H9 (cell line): ENCODE results near the gene SYT9. TPM values are rescaled to one million over a fixed set of nuclear protein-coding genes. Genes with fewer than 3 reads are reported as not detected.

Source experiments
- DNase-seq: peaks from one replicate; pipeline ENCODE4 v3.0.0-alpha.2; 2017
- H2AFZ ChIP-seq: one replicate; pipeline ENCODE4 v1.6.1; 2013; ENCODE audit warnings: mild to moderate bottlenecking, low read length, control low read depth, moderate library complexity
- H2AK5ac ChIP-seq: 2 replicates; pipeline ENCODE4 v1.6.1; 2013; ENCODE audit warnings: low read length, control low read depth, mixed read lengths; ENCODE audit not compliant: insufficient read length
- H2BK120ac ChIP-seq: one replicate; pipeline ENCODE4 v1.6.1; 2013; ENCODE audit warnings: low read depth, mild to moderate bottlenecking, low read length, control low read depth, inconsistent platforms; ENCODE audit not compliant: poor library complexity, severe bottlenecking
- H2BK12ac ChIP-seq: 2 replicates; pipeline ENCODE4 v1.6.1; 2013; ENCODE audit warnings: low read length, control low read depth, mixed read lengths, low read depth; ENCODE audit not compliant: insufficient read length
- H2BK15ac ChIP-seq: 2 replicates; pipeline ENCODE4 v1.6.1; 2013; ENCODE audit warnings: low read depth, low read length, control low read depth
- H2BK20ac ChIP-seq: one replicate; pipeline ENCODE4 v1.6.1; 2013; ENCODE audit warnings: low read depth, mild to moderate bottlenecking, low read length, control low read depth, inconsistent platforms; ENCODE audit not compliant: poor library complexity, severe bottlenecking
- H2BK5ac ChIP-seq: 2 replicates; pipeline ENCODE4 v1.6.1; 2013; ENCODE audit warnings: low read length, control low read depth, mixed read lengths; ENCODE audit not compliant: insufficient read length
- H3K14ac ChIP-seq: 2 replicates; pipeline ENCODE4 v1.6.1; 2013; ENCODE audit warnings: low read length, control low read depth; ENCODE audit not compliant: insufficient read depth
- H3K18ac ChIP-seq: 2 replicates; pipeline ENCODE4 v1.6.1; 2013; ENCODE audit warnings: low read depth, mild to moderate bottlenecking, mixed read lengths, low read length, control low read depth; ENCODE audit not compliant: insufficient read length
- H3K23ac ChIP-seq: 2 replicates; pipeline ENCODE4 v1.6.1; 2013; ENCODE audit warnings: low read length, control low read depth, mixed read lengths, low read depth; ENCODE audit not compliant: insufficient read length
- H3K23me2 ChIP-seq: 2 replicates; pipeline ENCODE4 v1.6.1; 2013; ENCODE audit warnings: low read depth, mild to moderate bottlenecking, mixed read lengths, low read length, control low read depth; ENCODE audit not compliant: insufficient read length, poor library complexity, severe bottlenecking
- H3K27ac ChIP-seq: 2 replicates; pipeline ENCODE4 v1.5.1; 2013; ENCODE audit warnings: low read length, control low read depth, mixed read lengths, low read depth; ENCODE audit not compliant: insufficient read length
- H3K27me3 ChIP-seq: 2 replicates; pipeline ENCODE4 v1.6.1; 2013; ENCODE audit warnings: low read length, control low read depth, inconsistent platforms; ENCODE audit not compliant: insufficient read depth
- H3K4ac ChIP-seq: 2 replicates; pipeline ENCODE4 v1.6.1; 2013; ENCODE audit warnings: low read depth, mild to moderate bottlenecking, control low read depth, inconsistent platforms, low read length, moderate library complexity
- H3K4me1 ChIP-seq: 2 replicates; pipeline ENCODE4 v1.6.1; 2013; ENCODE audit warnings: low read length, control low read depth, inconsistent platforms; ENCODE audit not compliant: insufficient read depth
- H3K4me2 ChIP-seq: 2 replicates; pipeline ENCODE4 v1.6.1; 2013; ENCODE audit warnings: low read length, control low read depth, mixed read lengths; ENCODE audit not compliant: insufficient read length, insufficient read depth
- H3K56ac ChIP-seq: 2 replicates; pipeline ENCODE4 v1.6.1; 2013; ENCODE audit warnings: low read depth, mild to moderate bottlenecking, mixed read lengths, low read length, control low read depth; ENCODE audit not compliant: insufficient read length
- H3K79me1 ChIP-seq: 2 replicates; pipeline ENCODE4 v1.6.1; 2013; ENCODE audit warnings: low read depth, mild to moderate bottlenecking, moderate library complexity, low read length, control low read depth, inconsistent platforms; ENCODE audit not compliant: insufficient read depth, poor library complexity, severe bottlenecking
- H3K79me2 ChIP-seq: 2 replicates; pipeline ENCODE4 v1.6.1; 2013; ENCODE audit warnings: low read length, control low read depth, inconsistent platforms; ENCODE audit not compliant: insufficient read depth
- H3K9ac ChIP-seq: 2 replicates; pipeline ENCODE4 v1.6.1; 2013; ENCODE audit warnings: low read length, control low read depth, mixed read lengths; ENCODE audit not compliant: insufficient read length; ENCODE audit errors: extremely low read depth
- H3K9me3 ChIP-seq: one replicate; pipeline ENCODE4 v1.6.1; 2013; ENCODE audit warnings: low read depth, low read length, inconsistent platforms; ENCODE audit not compliant: control insufficient read depth
- H3T11ph ChIP-seq: one replicate; pipeline ENCODE4 v1.6.1; 2013; ENCODE audit warnings: mild to moderate bottlenecking, low read length, control low read depth, inconsistent platforms
- H4K20me1 ChIP-seq: one replicate; pipeline ENCODE4 v1.6.1; 2013; ENCODE audit not compliant: control insufficient read depth, insufficient read length, insufficient read depth
- H4K5ac ChIP-seq: 2 replicates; pipeline ENCODE4 v1.6.1; 2013; ENCODE audit warnings: low read depth, mild to moderate bottlenecking, mixed read lengths, low read length, control low read depth; ENCODE audit not compliant: insufficient read length
- H4K8ac ChIP-seq: replicated peaks from 2 replicates; pipeline ENCODE4 v1.6.1; 2013; ENCODE audit warnings: low read length, control low read depth, mixed read lengths, low read depth; ENCODE audit not compliant: insufficient read length
- H4K91ac ChIP-seq: 2 replicates; pipeline ENCODE4 v1.6.1; 2013; ENCODE audit warnings: low read depth, mild to moderate bottlenecking, moderate library complexity, mixed read lengths, low read length, control low read depth; ENCODE audit not compliant: insufficient read length
- H3K27ac Mint-ChIP-seq, 3 experiments: 2 replicates in 2 of 3; 3 replicates in 1 of 3; pipeline ENCODE4 v1.8.0; 2020 to 2021; ENCODE audit warnings: mixed read lengths in 3 of 3, mild to moderate bottlenecking in 1 of 3, moderate library complexity in 1 of 3
- H3K27me3 Mint-ChIP-seq: 2 replicates; pipeline ENCODE4 v1.8.0; 2021; ENCODE audit warnings: low read depth, mild to moderate bottlenecking, moderate library complexity, mixed read lengths
- H3K36me3 Mint-ChIP-seq, 3 experiments: 2 replicates in 2 of 3; 3 replicates in 1 of 3; pipeline ENCODE4 v1.8.0; 2020 to 2021; ENCODE audit warnings: low read depth in 3 of 3, mixed read lengths in 3 of 3; ENCODE audit not compliant: insufficient read depth in 1 of 3
- H3K4me1 Mint-ChIP-seq, 2 experiments: 2 replicates each; pipeline ENCODE4 v1.8.0; 2020; ENCODE audit warnings: mixed read lengths in 2 of 2
- H3K4me3 Mint-ChIP-seq, 2 experiments: 2 replicates in 1 of 2; 3 replicates in 1 of 2; pipeline ENCODE4 v1.8.0; 2020 to 2021; ENCODE audit warnings: mild to moderate bottlenecking in 2 of 2, mixed read lengths in 2 of 2, moderate library complexity in 1 of 2
- H3K9me3 Mint-ChIP-seq, 2 experiments: 2 replicates in 1 of 2; 3 replicates in 1 of 2; pipeline ENCODE4 v1.8.0; 2020; ENCODE audit warnings: mild to moderate bottlenecking in 2 of 2, mixed read lengths in 2 of 2, moderate library complexity in 1 of 2
- WGBS: extraction: QIAGEN DNeasy Blood & Tissue Kit; methylation state at CpG from one replicate; pipeline ENCODE4 v1.1.7; 2013; ENCODE audit warnings: missing lambda C conversion rate, low lambda C conversion rate, mixed read lengths; ENCODE audit not compliant: insufficient read length; ENCODE audit errors: extremely low coverage; 5-methylcytosine and 5-hydroxymethylcytosine counted together
- total RNA-seq: library from RNA; stranded (reverse); gene quantifications from 2 replicates; pipeline ENCODE4 v1.2.1, GENCODE V29; 2021
- TF ChIP-seq, protein P1 (sequence below): fragments of 200-600 bp; sonication (generic); conservative IDR thresholded peaks from 3 replicates; pipeline ENCODE4 v1.8.0; 2021; ENCODE audit warnings: antibody characterized with exemption, mild to moderate bottlenecking

The SYT9 gene
- total RNA-seq, 1 experiment from 2014 or later = 0.63 TPM

DNA sequence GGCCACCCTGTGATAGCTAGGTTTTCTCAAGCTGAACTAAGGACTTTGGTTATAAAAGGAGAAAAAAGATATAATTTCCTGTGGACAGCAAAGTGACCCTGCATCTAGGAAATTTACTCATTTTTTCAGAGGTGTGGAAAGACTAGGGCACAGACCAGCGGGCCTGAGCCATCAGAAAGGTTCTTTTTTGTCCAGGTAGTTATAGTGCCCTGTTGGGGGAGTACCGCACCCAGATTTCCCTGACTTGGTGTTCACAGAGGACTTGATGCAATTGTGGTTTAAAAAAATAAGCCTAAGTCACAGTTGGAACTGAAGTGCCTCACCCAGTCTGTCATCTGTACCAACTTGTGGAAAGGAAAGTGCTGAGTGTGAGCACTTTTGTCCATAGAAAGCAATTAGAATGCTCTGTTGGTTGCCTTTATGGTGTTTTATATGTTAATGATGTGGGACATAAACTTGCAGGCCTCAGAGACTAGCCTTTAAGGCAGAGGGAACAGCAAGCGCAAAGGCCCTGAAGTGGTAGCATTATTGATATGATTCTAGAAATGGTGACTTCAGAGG is 3.1 kb downstream of the SYT9 start:
- Mint-ChIP-seq H3K27me3 (peaks cover 60% of the 10 kb centered on the region), H3K4me3 (no peak overlapping the region)
- no peak overlapping the region for H3K4ac ChIP-seq

More for the DNA sequence above, 3.1 kb downstream of the SYT9 start:
- Histone ChIP-seq H3K14ac (no peak overlapping the region), H4K20me1 (no peaks in the 10 kb centered on the region), H3K27me3 (peaks cover 10% of the 10 kb centered on the region; the same call in 1 of the 2 replicates), H3K27ac (no peak overlapping the region), H4K8ac (no peak overlapping the region), H3K9ac (peak overlapping the region; percentile 23), H3K79me1 (no peaks in the 10 kb centered on the region), H4K91ac (no peak overlapping the region), H2AFZ (no peak overlapping the region), H2BK12ac (no peak overlapping the region), H3K79me2 (no peaks in the 10 kb centered on the region), H3K18ac (no peak overlapping the region), H2AK5ac (no peak overlapping the region), H3T11ph (no peak overlapping the region), H4K5ac (no peak overlapping the region), H3K23ac (no peak overlapping the region), H3K56ac (no peak overlapping the region), H2BK20ac (no peak overlapping the region), H2BK120ac (no peak overlapping the region), H3K4me2 (no peak overlapping the region), H3K9me3 (no peaks in the 10 kb centered on the region), H3K23me2 (peaks cover 10% of the 10 kb centered on the region), H3K4me1 (peaks cover 4% of the 10 kb centered on the region; the same call in 1 of the 2 replicates), H2BK5ac (no peak overlapping the region), H2BK15ac (no peak overlapping the region)
- Mint-ChIP-seq H3K4me1 (peaks cover 13 to 18% of the 10 kb centered on the region in 2 experiments), H3K36me3 (no peaks in the 10 kb centered on the region; a peak in 1 of 7 replicates), H3K27ac (no peak overlapping the region), H3K9me3 (no peaks in the 10 kb centered on the region; a peak in 1 of 5 replicates)
- no CpG with 5 or more reads among the region's 3 CpGs for WGBS
- no peak for DNase-seq
- TF ChIP-seq, protein P1, sequence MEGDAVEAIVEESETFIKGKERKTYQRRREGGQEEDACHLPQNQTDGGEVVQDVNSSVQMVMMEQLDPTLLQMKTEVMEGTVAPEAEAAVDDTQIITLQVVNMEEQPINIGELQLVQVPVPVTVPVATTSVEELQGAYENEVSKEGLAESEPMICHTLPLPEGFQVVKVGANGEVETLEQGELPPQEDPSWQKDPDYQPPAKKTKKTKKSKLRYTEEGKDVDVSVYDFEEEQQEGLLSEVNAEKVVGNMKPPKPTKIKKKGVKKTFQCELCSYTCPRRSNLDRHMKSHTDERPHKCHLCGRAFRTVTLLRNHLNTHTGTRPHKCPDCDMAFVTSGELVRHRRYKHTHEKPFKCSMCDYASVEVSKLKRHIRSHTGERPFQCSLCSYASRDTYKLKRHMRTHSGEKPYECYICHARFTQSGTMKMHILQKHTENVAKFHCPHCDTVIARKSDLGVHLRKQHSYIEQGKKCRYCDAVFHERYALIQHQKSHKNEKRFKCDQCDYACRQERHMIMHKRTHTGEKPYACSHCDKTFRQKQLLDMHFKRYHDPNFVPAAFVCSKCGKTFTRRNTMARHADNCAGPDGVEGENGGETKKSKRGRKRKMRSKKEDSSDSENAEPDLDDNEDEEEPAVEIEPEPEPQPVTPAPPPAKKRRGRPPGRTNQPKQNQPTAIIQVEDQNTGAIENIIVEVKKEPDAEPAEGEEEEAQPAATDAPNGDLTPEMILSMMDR = no peak
